Stimulated activated naive CD4-positive, alpha-beta T cell treated with Interleukin-2 at 50 U/mL for 16 hours (primary cell): Measurements from ENCODE around the gene LNX2.

ENCODE experiments used
- DNase-seq: peaks from one replicate; lab custom pipeline; 2025; lab: John Stamatoyannopoulos, UW

The LNX2 gene

DNA sequence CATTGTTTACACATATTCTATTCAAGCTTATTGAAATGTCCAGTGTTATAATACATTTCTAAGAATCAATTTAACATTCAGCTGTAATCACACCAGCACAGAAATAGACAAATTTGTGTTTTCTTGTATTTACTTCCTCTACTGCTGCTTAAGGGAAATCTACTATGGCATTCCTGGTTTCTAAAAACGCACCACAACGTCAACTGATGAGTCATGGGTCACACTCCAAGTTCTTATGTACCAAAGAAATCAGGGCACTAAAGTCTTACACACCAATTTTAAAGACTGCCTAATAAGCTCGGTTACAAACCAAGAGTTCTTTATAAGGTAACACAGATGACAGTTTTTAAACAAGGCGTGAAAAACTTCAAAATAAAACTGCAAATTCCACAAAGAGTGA, 13.2 kb downstream of the LNX2 start:
- no peak for DNase-seq

DNA sequence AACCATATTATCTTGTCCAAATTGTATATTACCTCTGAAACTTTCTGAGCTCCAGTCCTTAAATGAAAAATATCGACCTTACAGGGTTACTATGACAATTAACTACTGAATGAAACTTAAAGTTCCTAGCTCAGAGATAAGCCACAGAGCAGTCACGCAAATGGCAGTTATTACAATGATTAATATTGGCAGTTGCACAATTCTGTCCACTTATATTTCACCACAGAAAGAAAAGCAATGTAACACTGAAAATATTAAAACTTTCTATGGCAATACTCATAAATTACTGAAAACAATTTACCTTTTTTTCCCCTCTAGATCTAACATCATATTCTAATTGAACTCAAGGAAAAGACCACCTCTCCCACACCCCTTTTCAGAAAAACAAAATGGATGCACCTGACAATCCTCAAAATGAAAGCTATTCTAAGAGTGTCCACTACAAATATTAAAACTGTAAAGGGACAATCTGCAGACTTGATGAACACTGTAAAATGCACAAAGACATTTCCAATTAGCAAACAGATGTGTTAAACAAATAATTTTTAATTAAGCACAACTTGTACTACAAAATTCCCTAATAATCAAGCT, 14.6 kb downstream of the LNX2 start:
- no peak for DNase-seq

DNA sequence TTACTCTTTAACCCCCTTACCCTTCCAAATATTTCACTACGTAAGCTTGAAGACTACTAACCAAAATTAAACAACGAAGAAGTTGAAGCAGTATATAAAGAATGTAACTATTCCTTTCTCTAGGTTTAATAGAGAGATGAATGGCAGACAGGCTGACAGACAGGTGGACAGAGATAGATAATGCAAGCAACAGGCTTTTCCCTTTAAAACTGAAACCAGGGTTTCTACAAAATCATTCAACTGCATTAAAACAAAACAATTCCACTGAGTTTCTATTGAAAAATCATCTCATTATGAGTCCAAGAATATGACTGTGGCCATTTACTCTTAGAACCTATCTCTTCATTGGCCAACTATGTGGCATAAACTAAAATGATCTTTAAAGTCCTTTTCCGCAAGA, 15.2 kb downstream of the LNX2 start:
- no peak for DNase-seq

GRCh38 chr13:27601803-27602202, 18.5 kb downstream of the LNX2 start:
- DNase-seq = no peak

- DNase-seq = no peak
Measured at GRCh38 chr13:27601208-27601607, 19.1 kb downstream of the LNX2 start.

DNA sequence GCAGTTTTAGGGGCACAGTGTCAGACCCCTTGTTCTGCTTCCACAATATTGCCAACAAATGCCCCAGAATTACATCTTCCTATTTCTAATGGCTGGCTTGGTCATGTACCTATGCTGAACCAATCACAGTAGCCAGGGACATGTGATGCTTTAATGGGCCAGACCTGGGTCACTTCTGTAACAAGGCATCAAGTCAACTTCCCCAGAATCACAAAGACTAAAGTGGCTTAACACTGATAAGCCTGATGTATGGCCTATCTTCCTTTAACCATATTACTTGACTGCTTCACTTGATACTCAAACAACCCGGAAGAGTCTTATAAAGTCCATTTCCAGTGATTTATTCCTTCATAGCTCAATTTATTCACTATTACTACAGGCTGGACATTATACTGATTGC, 19.6 kb downstream of the LNX2 start:
- DNase-seq = no peak

DNA sequence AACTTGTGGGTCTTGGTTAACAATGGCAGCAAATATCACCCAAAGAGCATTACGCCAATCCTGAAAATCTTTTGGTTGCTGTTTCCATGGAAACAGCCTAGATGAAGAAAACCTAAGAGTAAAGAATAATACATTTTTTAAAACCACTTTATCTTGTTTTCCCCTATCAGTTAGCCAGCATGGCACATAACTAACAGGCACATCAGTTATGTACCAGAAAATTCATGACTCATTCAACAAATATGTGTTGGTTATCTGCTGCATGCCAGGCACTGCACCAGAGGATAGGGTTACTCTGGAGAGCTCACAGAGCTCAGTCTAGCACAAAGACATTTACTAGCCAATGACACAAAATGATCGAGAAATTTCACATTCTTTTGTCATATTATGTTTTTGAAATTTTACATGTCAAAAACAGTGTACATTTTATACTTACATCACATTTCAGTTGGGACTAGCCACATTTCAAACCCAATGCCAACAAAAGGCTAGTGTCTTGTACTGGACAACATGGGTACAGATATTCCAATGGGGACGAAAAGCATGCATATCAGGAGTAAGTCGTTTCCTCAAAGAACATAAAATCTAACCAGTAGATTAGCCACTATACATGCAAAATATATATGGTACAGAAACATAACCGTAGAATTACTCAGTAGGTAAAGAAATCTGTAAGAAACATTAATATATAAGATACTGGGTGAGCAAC, 20.3 kb downstream of the LNX2 start:
- DNase-seq = no peak

- DNase-seq = no peak
Measured at GRCh38 chr13:27599096-27599495, 21.2 kb downstream of the LNX2 start.

DNA sequence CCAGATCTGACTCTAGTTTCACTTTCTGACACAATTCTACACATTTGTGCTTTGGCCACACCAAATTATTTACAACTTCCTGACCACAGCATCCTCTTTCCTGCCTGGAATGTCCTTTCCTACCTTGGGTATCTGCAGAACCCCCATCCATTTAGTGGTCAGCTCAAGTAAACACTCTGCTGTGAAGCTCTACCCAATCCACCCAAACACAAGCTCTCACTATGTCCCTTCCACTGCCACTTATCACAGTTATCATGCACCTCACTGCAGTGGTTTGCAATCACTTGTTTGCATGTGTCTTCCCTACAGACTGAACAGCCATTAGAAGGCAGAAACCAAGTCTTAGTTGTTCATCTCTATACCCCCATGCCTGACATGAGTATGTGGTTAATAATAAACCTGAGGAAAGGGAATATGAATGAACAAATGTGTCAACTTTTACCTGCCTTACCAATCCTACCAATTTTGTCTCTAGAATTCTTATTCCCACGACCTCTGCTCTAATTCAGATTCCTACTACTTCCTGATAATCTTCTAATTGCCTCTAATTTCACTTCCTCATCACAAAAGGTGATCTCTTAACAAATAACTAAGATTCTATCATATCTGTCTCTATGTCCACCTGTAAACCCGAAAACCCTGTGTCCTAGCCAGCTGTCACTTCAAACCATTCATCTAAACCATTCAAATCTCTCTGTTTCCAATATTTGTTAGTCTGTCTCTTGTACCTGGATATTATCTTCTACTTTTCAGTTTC, 25.1 kb downstream of the LNX2 start:
- no peak for DNase-seq

GRCh38 chr13:27593267-27593666, 27.1 kb downstream of the LNX2 start:
- DNase-seq = no peak

DNA sequence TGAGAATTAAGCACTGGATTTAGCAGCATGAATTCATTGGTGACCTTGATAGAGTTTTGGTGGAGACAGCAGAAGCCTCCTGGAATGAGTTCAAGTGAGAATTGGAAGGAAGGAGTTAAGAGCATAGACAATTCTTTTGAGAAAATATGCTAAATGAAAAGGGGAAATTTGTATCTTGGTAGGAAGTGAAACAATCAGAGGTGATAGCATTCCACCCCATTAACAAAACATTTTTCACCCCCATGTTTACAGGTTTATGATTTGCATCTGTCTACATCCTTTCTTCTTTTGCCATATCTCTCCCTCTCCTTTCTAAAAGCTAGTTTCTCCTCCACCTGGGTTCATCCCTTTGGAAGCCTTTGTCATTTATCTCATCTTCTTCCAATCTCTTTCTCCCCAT, 27.5 kb downstream of the LNX2 start:
- DNase-seq = no peak

GRCh38 chr13:27588405-27588804, 31.9 kb downstream of the LNX2 start:
- no peak for DNase-seq

GRCh38 chr13:27587095-27587746, 33.1 kb downstream of the LNX2 start:
- DNase-seq = no peak

DNA sequence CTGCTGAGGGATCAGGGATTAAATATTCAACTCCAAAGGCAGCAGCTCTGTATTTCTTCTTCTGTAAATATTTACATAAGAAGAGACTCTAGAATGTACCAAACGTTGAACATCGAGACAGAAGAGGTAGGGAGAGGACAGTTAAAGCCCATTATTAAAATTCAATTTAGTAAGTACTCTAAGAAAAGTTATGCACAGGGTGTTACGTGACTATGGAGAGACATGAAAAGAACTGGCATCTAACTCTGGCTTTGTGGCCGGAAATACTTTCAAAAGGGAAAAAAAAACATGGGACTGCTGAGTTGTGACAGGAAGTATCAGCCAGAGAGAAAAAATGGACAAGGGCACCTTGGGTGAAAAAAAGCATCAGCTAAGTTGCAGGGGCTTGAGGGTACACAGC, 36.7 kb downstream of the LNX2 start:
- no peak for DNase-seq

DNA sequence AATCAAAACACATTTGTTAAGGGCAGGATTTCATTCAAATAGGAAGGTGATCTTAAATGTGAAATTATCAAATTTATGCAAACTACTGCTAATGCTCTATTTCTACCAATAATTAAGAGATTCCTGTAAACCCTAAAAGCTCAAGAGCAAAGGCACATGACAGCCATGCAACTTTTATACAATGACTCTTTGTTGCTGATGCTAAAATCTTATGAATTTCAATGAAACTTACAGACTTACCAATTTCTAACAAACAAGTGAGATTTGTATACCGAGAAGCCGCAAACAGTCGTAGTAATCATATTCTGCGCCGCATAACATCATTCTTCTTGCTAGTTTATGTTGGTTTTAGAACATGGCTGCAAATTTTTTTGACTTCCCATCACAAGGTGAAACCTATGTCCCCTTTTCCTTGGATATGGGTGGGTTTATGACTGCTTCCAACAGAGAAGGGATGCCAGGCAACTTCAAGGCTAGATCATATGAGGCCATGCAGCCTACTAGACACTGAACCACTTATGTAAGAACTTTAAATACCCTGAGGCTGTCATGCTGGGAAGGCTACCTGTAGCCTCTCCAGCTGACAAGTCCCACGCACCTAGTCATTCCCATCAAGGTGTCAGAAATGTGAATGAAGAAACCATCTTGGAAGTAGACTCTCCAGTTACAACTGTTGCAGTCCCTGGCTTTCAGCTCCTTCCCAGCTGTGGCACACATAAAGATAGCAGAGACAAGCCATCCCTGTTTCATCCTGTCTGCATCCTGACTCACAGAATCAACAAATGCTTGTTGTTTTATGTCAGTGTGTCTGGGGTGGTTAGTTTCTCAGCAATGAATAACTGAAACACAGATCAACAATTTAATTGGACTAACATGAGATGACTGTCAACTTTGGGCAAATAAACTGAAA, 42.0 kb downstream of the LNX2 start:
- no peak for DNase-seq

- DNase-seq = no peak
Measured at GRCh38 chr13:27574661-27575060, 45.7 kb downstream of the LNX2 start.

DNA sequence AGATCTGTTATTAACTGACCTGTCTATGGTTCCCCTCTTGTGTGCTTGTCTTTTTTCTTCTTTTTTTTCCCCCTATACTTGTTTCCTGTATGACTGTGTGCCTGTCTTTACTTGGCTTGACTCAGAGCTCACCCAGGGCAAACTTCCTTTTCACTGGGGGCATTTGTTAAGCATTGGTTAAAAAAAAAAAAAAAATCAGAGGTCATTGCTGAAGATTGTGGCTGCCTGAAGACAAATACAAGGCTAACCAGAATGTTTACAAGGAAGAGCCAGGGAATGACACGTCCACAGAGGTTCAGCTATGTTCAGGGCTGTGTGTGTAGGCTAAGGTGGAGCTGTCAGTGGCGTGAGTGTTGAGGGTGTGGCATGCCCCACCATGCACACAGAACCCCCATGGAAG, 47.1 kb downstream of the LNX2 start:
- DNase-seq = no peak

GRCh38 chr13:27572234-27572901, 48.0 kb downstream of the LNX2 start:
- DNase-seq = no peak

- no peak for DNase-seq
Measured at GRCh38 chr13:27570906-27571305, 49.4 kb downstream of the LNX2 start.

DNA sequence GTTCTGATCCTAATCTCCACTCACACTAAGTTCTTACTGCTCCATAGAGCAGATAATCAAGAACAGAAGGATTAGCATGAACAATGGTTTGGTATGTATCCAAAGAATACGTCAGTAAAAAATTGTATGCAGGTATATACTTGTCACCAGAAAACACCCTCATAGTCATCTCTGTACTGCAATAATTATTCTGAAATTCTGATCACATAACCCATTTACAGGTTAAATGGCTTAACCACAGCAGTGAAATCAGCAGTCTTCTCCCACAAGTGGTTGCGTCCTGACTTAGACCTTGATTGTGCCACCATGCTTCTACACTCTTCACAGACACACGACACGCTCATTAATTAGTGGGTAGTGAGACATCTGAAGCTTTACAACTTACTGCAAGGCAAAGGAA, 50.9 kb downstream of the LNX2 start:
- DNase-seq = no peak

- no peak for DNase-seq
Measured at GRCh38 chr13:27565818-27566217, 54.5 kb downstream of the LNX2 start.
